Measurements from ENCODE around the gene TRAK2. TPM values are rescaled to one million over a fixed set of nuclear protein-coding genes. Genes with fewer than 3 reads are reported as not detected.

TRAK2 gene
- total RNA-seq, 4 donors from 2014 or later, result 12.4 to 21.8 (median 18.1) TPM

DNA sequence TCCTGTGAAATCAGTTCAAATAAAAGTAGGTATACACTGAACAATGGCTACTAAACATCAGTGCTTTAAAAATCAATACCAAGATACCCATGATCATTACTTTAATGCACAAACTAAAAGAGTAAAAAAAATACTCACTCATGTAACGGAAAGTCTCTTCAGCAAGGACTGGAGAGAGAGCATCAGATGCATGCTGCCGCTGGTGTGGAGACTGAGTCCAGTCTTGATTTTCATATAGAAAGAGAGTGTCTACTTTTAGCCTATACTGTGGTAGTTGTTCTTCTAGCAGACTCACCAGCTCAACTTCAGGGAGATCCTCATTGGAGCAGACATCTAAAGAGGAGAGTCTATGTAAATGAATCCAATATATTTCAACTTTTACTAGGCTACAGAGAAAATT is 44.0 kb downstream of the TRAK2 start:
- no peak for TF ChIP-seq POLR2A (IDR thresholded peaks at IDR 0.05)
- TF ChIP-seq, protein P1, sequence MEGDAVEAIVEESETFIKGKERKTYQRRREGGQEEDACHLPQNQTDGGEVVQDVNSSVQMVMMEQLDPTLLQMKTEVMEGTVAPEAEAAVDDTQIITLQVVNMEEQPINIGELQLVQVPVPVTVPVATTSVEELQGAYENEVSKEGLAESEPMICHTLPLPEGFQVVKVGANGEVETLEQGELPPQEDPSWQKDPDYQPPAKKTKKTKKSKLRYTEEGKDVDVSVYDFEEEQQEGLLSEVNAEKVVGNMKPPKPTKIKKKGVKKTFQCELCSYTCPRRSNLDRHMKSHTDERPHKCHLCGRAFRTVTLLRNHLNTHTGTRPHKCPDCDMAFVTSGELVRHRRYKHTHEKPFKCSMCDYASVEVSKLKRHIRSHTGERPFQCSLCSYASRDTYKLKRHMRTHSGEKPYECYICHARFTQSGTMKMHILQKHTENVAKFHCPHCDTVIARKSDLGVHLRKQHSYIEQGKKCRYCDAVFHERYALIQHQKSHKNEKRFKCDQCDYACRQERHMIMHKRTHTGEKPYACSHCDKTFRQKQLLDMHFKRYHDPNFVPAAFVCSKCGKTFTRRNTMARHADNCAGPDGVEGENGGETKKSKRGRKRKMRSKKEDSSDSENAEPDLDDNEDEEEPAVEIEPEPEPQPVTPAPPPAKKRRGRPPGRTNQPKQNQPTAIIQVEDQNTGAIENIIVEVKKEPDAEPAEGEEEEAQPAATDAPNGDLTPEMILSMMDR (IDR thresholded peaks at IDR 0.05), result no peak
- WGBS, 2 donors, result 91 to 94% methylated on average over 2 of the region's 2 CpGs
- H3K4me3 ChIP-seq (ENCODE audit: low read depth, poor library complexity, severe bottlenecking), result no peak overlapping the region
- intact Hi-C loops (cut with DNase I; ENCODE audit: low total_unique reads), result no loop called here
- no peak for DNase-seq (ENCODE audit: low spot score in 2 of 2)

DNA sequence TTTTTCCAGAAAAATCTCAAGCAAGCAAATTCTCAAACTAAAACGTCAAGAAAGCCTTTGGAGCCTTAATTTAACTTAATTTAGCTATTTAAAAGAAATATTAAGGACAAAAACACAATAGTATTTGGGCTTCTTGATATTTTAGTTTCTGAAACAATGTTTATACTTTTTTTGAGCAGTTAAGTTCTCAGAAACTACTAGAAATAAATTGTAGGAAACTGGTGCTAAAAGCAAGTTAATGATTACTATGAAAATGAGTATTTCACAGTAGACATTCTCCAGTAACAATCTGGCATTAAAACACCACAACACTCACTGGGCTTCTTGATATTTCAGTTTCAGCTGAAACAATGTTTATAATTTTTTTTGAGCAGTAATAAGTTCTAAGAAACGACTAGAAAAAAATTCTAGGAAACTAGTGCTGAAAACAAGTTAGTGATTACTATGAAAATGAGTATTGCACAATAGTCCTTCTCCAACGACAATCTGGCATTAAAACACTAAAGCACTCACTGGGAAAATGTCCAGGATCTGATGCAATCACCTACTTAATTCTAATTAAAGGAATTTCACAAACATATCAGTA is 45.1 kb downstream of the TRAK2 start:
- WGBS, 2 donors, result 19 to 25% methylated on average over 3 of the region's 3 CpGs
- intact Hi-C loops (cut with DNase I; ENCODE audit: low total_unique reads), result no loop called here
- peak in 1 of 2 donors; percentile 70 for DNase-seq (ENCODE audit: low spot score in 2 of 2)
- no peak overlapping the region for H3K4me3 ChIP-seq (ENCODE audit: low read depth, poor library complexity, severe bottlenecking)
- TF ChIP-seq, protein P1 (IDR thresholded peaks at IDR 0.05), result no peak
- no peak for TF ChIP-seq POLR2A (IDR thresholded peaks at IDR 0.05)

DNA sequence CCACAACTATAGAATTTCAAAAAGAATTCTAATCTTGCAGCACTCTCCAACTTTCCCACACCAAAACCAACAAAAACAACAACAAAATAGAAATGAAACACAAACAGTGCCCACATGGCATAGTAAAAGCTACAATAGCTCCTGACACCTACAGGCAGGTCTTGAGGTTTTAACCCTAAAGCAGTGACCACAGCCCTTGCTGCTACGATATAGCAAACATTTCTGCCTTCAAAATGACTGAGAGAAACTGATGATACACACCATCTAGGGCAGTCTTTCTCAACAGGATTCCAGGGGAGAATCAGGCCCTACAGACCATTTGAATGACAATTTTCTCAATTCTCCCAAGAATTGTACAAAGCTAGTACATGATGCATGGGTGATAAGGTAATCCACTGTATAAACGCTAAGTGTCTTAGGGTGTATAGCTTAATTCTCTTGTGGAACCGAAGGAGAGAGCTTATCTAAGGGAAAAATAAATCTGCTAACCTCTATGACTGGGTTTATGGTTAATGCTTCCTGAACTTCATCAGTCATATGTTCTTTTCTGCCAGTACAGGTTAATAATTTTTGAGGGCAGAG is 46.5 kb downstream of the TRAK2 start:
- 87 to 94% methylated on average over 3 of the region's 3 CpGs for WGBS, 2 donors
- no peak overlapping the region for H3K4me3 ChIP-seq (ENCODE audit: low read depth, poor library complexity, severe bottlenecking)
- intact Hi-C loops (cut with DNase I; ENCODE audit: low total_unique reads), result no loop called here
- TF ChIP-seq, protein P1 (IDR thresholded peaks at IDR 0.05), result no peak
- TF ChIP-seq POLR2A (IDR thresholded peaks at IDR 0.05), result no peak
- no peak for DNase-seq (ENCODE audit: low spot score in 2 of 2)

DNA sequence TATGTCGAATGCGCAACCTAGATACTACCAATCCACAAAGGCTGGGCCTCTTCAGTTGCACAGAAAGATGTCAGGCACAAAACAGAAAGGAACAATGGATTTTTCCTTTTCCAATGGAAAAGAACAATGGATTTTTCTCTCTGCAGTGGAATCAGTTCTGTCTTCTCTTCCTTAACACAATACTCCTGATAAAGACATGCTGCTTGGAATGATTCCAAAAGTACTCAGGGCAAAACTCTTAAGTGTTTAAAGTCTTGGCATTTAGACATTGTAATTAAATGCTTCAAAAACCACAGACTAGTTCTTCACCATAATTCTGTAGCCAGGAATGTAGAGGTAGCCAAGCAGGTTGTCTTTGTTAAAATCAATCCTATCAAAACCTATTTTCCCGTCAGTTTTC is 47.4 kb downstream of the TRAK2 start:
- no peak for DNase-seq (ENCODE audit: low spot score in 2 of 2)
- TF ChIP-seq POLR2A (IDR thresholded peaks at IDR 0.05), result no peak
- TF ChIP-seq, protein P1 (IDR thresholded peaks at IDR 0.05), result no peak
- intact Hi-C loops (cut with DNase I; ENCODE audit: low total_unique reads), result no loop called here
- WGBS, 2 donors, result 68 to 79% methylated on average over 3 of the region's 3 CpGs
- no peak overlapping the region for H3K4me3 ChIP-seq (ENCODE audit: low read depth, poor library complexity, severe bottlenecking)

DNA sequence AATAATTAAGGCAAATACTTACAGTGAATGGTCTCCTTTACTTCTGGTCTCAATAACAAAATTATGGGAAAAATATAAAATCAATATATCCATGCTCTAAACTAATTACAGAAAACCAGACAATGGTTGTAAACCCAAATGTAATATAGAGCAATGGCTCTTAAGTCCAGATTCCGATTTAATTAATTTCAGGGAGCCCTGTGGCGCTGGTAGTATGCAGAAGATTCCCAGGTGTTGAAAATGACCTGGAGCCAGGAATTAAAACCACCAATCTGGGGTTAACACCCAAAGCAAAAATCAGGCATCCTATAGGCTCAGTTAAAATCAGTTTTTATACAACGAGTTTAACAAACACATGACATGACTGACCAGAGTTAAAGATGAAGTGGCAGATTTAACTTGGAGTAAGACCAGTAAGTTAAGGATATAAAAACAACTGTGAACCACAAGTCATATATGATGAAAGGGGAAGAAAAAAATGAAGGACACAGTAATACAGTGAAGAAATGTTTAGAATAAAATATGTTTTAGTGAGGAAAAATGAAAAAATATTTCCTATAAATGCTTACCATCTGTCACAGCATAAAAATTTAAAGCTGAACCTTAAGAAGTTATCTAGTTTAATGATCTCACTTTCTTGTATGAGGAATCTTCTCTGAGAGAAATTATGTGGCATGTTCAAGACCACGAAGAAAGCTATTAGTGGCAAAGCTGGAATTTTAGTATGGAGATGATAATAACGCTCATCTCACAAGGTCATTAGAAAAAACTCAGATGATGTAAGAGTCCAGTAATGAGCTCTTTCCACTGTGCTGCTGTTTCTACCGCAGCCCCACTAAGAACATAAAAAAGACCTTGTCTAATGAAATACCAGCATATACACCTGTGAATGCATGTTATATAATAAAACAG is 48.4 kb downstream of the TRAK2 start:
- intact Hi-C loops (cut with DNase I; ENCODE audit: low total_unique reads), result no loop called here
- no peak overlapping the region for H3K4me3 ChIP-seq (ENCODE audit: low read depth, poor library complexity, severe bottlenecking)
- WGBS, 2 donors, result 76 to 81% methylated on average over 6 of the region's 6 CpGs
- TF ChIP-seq POLR2A (IDR thresholded peaks at IDR 0.05), result no peak
- TF ChIP-seq, protein P1 (IDR thresholded peaks at IDR 0.05), result no peak
- no peak for DNase-seq (ENCODE audit: low spot score in 2 of 2)
